GM21526 (cell line): ENCODE data around the gene HSPH1.

Experiments used
- ATAC-seq: cut with Tn5 transposase; IDR thresholded peaks from one replicate; pipeline ENCODE4 v1.9.1; 2021; ENCODE audit warnings: moderate library complexity; ENCODE audit not compliant: unreplicated experiment, low FRiP score

HSPH1 gene

GRCh38 chr13:31161557-31162150, at the start of gene HSPH1:
Gene HSPH1, minus strand, starts transcription at chr13:31161904. Its CDS starts 322 bp downstream, at chr13:31161582.
- ATAC-seq = peak; percentile 75

- ATAC-seq = no peak
Measured at GRCh38 chr13:31209841-31210210, 48.1 kb upstream of the HSPH1 start.

- no peak for ATAC-seq
Measured at GRCh38 chr13:31209172-31209840, 47.6 kb upstream of the HSPH1 start.

DNA sequence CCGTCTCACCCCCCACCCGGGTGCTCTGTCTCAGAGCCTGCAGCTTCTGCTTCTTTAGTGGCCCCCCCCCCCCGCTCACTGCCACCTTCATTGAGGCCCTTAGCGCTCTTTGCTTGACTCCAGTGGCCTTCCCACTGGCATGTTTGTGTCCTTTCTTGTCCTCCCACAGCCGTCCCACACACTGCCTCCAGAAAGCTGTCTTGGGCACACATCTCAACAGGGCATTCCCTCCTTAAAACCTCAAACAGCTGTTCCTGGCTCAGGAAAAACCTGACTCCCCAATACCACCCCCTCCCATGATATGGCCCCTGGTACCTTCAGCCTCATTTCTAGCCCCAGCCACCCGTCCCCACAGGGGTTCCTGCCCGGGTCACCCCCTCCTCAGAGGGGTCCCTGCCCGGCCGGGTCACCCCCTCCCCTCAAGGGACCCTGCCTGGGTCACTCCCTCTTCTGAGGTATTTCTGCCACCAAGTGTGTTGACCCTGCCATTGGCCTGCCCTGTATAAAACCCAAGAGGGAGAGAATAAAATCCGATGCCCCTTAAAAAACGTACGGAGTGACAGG, 46.9 kb upstream of the HSPH1 start:
- no peak for ATAC-seq

DNA sequence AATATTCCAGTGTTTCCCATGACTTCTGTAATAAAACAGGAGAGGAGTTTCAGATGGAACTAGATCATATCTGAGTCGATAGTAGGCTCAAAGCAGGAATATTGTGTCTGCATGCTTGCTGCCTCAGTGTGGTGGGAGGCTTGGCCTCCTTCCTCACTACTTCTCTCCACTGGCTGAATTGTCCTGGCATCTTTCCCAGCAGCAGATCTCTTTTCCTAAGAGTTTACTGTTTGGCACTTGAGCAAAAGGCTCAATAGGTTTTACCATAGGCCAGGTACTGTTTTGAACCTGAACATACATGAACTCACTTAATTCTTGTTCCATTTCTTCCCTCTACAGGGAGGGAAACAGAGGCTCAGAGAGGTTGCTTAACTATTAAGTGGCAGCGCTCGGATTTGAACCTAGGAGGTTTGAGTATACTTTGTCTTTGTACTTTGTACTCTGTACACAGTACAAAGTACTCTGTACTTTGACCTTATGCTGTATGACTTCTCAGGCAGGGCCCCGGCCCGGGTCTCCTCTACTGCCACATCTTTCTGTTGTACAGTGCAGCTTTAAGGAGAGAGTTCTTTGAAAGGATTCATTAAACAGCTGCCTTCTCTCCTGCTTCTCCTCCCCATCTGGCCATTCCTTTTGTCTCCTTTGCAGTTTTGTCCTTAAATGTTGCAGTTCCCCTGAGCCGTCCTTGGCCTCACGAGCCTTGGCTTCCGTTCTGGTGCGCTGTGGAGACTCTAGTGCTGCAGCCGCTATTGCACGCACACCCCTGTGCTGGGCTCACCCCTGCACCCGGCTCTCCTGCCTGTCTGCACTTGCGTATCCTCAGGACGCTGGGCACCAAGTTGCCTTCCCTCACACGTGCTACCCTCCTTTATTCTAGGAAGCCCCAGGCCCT, 46.2 kb upstream of the HSPH1 start:
- ATAC-seq = no peak

GRCh38 chr13:31204592-31204991, 42.9 kb upstream of the HSPH1 start:
- no peak for ATAC-seq

GRCh38 chr13:31201341-31202031, 39.8 kb upstream of the HSPH1 start:
- ATAC-seq = no peak

DNA sequence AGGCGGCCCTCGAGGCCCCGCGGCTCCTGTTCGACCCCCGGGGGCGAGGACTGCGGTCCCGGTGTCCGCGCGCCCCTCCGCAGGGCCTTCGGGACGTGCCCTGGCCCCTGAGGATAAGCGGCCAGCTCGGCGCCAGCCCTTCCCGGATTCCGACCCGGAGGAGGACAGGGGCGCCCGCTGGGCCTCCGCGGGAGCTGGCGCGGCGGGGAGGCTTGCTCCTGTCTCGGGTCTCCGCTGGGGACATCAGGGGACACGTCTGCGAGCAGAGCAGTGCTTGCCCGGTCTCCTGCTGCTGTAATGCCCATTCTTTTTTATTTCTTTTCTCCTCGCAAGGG, 38.9 kb upstream of the HSPH1 start:
- peak; percentile 11 for ATAC-seq

GRCh38 chr13:31199849-31200636, 38.3 kb upstream of the HSPH1 start, which contains the start of gene B3GLCT:
Gene B3GLCT, plus strand, starts transcription at chr13:31199975. Its CDS starts 110 bp downstream, at chr13:31200085.
- peak; percentile 88 for ATAC-seq

DNA sequence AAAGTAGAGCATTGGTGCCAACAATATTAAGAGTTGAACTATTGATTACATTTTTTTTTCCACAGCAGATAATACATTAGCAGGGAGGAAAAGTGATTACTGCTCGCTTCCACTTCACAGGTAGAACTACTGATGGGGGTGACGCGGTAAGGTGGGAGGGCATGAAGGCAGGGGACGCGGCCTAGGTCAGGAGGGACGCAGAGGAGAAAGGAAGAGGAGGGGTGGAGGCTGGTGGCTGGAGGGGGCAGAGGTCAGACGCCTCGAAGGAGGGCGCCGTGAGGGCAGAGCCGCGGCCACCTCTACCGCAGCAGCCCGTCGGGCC, 37.8 kb upstream of the HSPH1 start:
- no peak for ATAC-seq

- no peak for ATAC-seq
Measured at GRCh38 chr13:31198519-31198918, 36.8 kb upstream of the HSPH1 start.

GRCh38 chr13:31196992-31197391, 35.3 kb upstream of the HSPH1 start:
- ATAC-seq = no peak

- no peak for ATAC-seq
Measured at GRCh38 chr13:31195616-31196015, 33.9 kb upstream of the HSPH1 start.

- no peak for ATAC-seq
Measured at GRCh38 chr13:31192306-31192705, 30.6 kb upstream of the HSPH1 start.

DNA sequence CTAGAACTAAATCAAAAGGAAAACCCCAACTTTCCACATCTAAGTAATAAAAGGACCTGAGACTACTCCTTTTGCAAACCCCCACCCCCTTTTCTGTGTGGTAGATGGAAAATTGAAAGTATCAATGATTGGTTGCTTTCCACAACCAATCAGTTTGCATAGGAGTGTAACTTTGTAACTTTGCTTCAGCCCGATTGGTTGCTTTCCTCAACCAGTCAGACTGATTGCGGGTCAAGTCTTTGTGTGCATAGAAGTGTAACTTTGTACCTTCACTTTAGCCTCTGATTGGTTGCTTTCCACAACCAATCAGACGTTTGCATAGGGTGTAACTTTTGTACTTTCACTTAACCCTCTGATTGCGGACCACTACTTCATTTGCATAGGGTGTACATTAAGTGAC, 30.0 kb upstream of the HSPH1 start:
- no peak for ATAC-seq

GRCh38 chr13:31184981-31185645, 23.4 kb upstream of the HSPH1 start:
- no peak for ATAC-seq

GRCh38 chr13:31184451-31184850, 22.7 kb upstream of the HSPH1 start:
- no peak for ATAC-seq

GRCh38 chr13:31182987-31183386, 21.3 kb upstream of the HSPH1 start:
- no peak for ATAC-seq

- ATAC-seq = no peak
Measured at GRCh38 chr13:31179754-31180153, 18.1 kb upstream of the HSPH1 start.
